Muscle layer of colon (tissue), 2 donors: ENCODE measurements around the gene CSN1S1.

ENCODE experiments used
- H3K27ac ChIP-seq: one replicate; pipeline ENCODE4 v1.7.0; 2013; ENCODE audit warnings: low read depth, mild to moderate bottlenecking, low read length, moderate library complexity
- H3K27me3 ChIP-seq, 2 donors: one replicate each; pipeline ENCODE4 v1.7.0; 2013; ENCODE audit warnings: low read length in 2 of 2, mild to moderate bottlenecking in 2 of 2; ENCODE audit not compliant: insufficient read depth in 2 of 2, control insufficient read depth in 1 of 2
- H3K36me3 ChIP-seq: one replicate; pipeline ENCODE4 v1.7.0; 2013; ENCODE audit warnings: mild to moderate bottlenecking, low read length; ENCODE audit not compliant: insufficient read depth
- H3K4me1 ChIP-seq: one replicate; pipeline ENCODE4 v1.7.0; 2013; ENCODE audit warnings: mild to moderate bottlenecking, low read length; ENCODE audit not compliant: insufficient read depth
- H3K4me3 ChIP-seq, 2 donors: one replicate each; pipeline ENCODE4 v1.7.0; 2013; ENCODE audit warnings: low read length in 2 of 2, low read depth in 1 of 2, mild to moderate bottlenecking in 1 of 2, moderate library complexity in 1 of 2
- H3K9ac ChIP-seq: one replicate; pipeline ENCODE4 v1.7.0; 2013; ENCODE audit warnings: low read length
- H3K9me3 ChIP-seq: one replicate; pipeline ENCODE4 v1.7.0; 2013; ENCODE audit warnings: mild to moderate bottlenecking, low read length
- donor health status: abdominal sarcoma.
- donor health status: Adenocarcinoma of cecum.

Gene CSN1S1

GRCh38 chr4:69930768-69931167, at the start of gene CSN1S1:
TSS of gene CSN1S1 (plus strand) at chr4:69931068. CDS start at chr4:69932556, 1,488 bp downstream.
- Histone ChIP-seq H3K9ac (no peak within 1 kb of the TSS), H3K4me1 (no peaks in the 10 kb centered on the region), H3K9me3 (no peaks in the 10 kb centered on the region), H3K4me3 (no peak within 1 kb of the TSS), H3K27ac (no peak within 1 kb of the TSS), H3K36me3 (no peaks in the 10 kb centered on the region), H3K27me3 (no peaks in the 10 kb centered on the region)

GRCh38 chr4:69881173-69881773, 49.6 kb upstream of the CSN1S1 start:
- no peaks in the 10 kb centered on the region for H3K36me3 ChIP-seq
- no peak overlapping the region for H3K27ac ChIP-seq
- H3K4me1 ChIP-seq: no peaks in the 10 kb centered on the region
- H3K27me3 ChIP-seq: no peaks in the 10 kb centered on the region
- H3K9ac ChIP-seq: no peak overlapping the region
- no peaks in the 10 kb centered on the region for H3K9me3 ChIP-seq
- H3K4me3 ChIP-seq: no peak overlapping the region

GRCh38 chr4:69882150-69882549, 48.7 kb upstream of the CSN1S1 start:
- Histone ChIP-seq H3K36me3 (no peaks in the 10 kb centered on the region), H3K9ac (no peak overlapping the region), H3K27me3 (no peaks in the 10 kb centered on the region), H3K27ac (no peak overlapping the region), H3K4me3 (no peak overlapping the region), H3K9me3 (no peaks in the 10 kb centered on the region), H3K4me1 (no peaks in the 10 kb centered on the region)

- Histone ChIP-seq H3K9ac (no peak overlapping the region), H3K9me3 (no peaks in the 10 kb centered on the region), H3K27me3 (no peaks in the 10 kb centered on the region), H3K4me3 (no peak overlapping the region), H3K36me3 (no peaks in the 10 kb centered on the region), H3K4me1 (no peaks in the 10 kb centered on the region), H3K27ac (no peak overlapping the region)
Measured at GRCh38 chr4:69888336-69888735, 42.5 kb upstream of the CSN1S1 start.

- H3K4me3 ChIP-seq: no peak overlapping the region
- no peaks in the 10 kb centered on the region for H3K4me1 ChIP-seq
- H3K27me3 ChIP-seq: no peaks in the 10 kb centered on the region
- no peaks in the 10 kb centered on the region for H3K36me3 ChIP-seq
- H3K27ac ChIP-seq: no peak overlapping the region
- no peaks in the 10 kb centered on the region for H3K9me3 ChIP-seq
- no peak overlapping the region for H3K9ac ChIP-seq
Measured at GRCh38 chr4:69894186-69894585, 36.7 kb upstream of the CSN1S1 start.

- Histone ChIP-seq H3K27ac (no peak overlapping the region), H3K4me3 (no peak overlapping the region), H3K9me3 (no peaks in the 10 kb centered on the region), H3K36me3 (no peaks in the 10 kb centered on the region), H3K9ac (no peak overlapping the region), H3K4me1 (no peaks in the 10 kb centered on the region), H3K27me3 (no peaks in the 10 kb centered on the region)
Measured at GRCh38 chr4:69894721-69895120, 36.1 kb upstream of the CSN1S1 start.

- Histone ChIP-seq H3K36me3 (no peaks in the 10 kb centered on the region), H3K4me3 (no peak overlapping the region), H3K9ac (no peak overlapping the region), H3K27ac (no peak overlapping the region), H3K4me1 (no peaks in the 10 kb centered on the region), H3K9me3 (no peaks in the 10 kb centered on the region), H3K27me3 (no peaks in the 10 kb centered on the region)
Measured at GRCh38 chr4:69896530-69897116, 34.2 kb upstream of the CSN1S1 start.

GRCh38 chr4:69907151-69907550, 23.7 kb upstream of the CSN1S1 start:
- Histone ChIP-seq H3K4me3 (no peak overlapping the region), H3K9me3 (no peaks in the 10 kb centered on the region), H3K9ac (no peak overlapping the region), H3K27ac (no peak overlapping the region), H3K4me1 (no peaks in the 10 kb centered on the region), H3K27me3 (no peaks in the 10 kb centered on the region), H3K36me3 (no peaks in the 10 kb centered on the region)

- no peak overlapping the region for H3K9ac ChIP-seq
- no peak overlapping the region for H3K27ac ChIP-seq
- no peaks in the 10 kb centered on the region for H3K9me3 ChIP-seq
- H3K27me3 ChIP-seq: no peaks in the 10 kb centered on the region
- no peaks in the 10 kb centered on the region for H3K4me1 ChIP-seq
- H3K36me3 ChIP-seq: no peaks in the 10 kb centered on the region
- H3K4me3 ChIP-seq: no peak overlapping the region
Measured at GRCh38 chr4:69909195-69909594, 21.7 kb upstream of the CSN1S1 start.

- no peaks in the 10 kb centered on the region for H3K27me3 ChIP-seq
- no peaks in the 10 kb centered on the region for H3K9me3 ChIP-seq
- H3K27ac ChIP-seq: no peak overlapping the region
- H3K4me3 ChIP-seq: no peak overlapping the region
- H3K4me1 ChIP-seq: no peaks in the 10 kb centered on the region
- H3K36me3 ChIP-seq: no peaks in the 10 kb centered on the region
- no peak overlapping the region for H3K9ac ChIP-seq
Measured at GRCh38 chr4:69910016-69910782, 20.7 kb upstream of the CSN1S1 start.

- Histone ChIP-seq H3K36me3 (no peaks in the 10 kb centered on the region), H3K4me1 (no peaks in the 10 kb centered on the region), H3K9me3 (no peaks in the 10 kb centered on the region), H3K4me3 (no peak overlapping the region), H3K27me3 (no peaks in the 10 kb centered on the region), H3K27ac (no peak overlapping the region), H3K9ac (no peak overlapping the region)
Measured at GRCh38 chr4:69920874-69921273, 10.0 kb upstream of the CSN1S1 start.
